HG02973 (cell line): ENCODE results near the gene TNFSF11.
A peak's percentile ranks its signal among the peaks of the same experiment; 100 is the strongest.

Experiments used
- ATAC-seq: cut with Tn5 transposase; IDR thresholded peaks from one replicate; pipeline ENCODE4 v1.9.1; 2021; ENCODE audit warnings: moderate library complexity; ENCODE audit not compliant: unreplicated experiment

TNFSF11 gene

GRCh38 chr13:42574011-42574410 is at the start of gene TNFSF11:
Gene TNFSF11, plus strand, starts transcription at chr13:42574152. Its CDS starts 152 bp downstream, at chr13:42574304.
- peak; percentile 32 for ATAC-seq

GRCh38 chr13:42524487-42525034 is 49.4 kb upstream of the TNFSF11 start:
- ATAC-seq, result peak; percentile 76

- peak; percentile 19 for ATAC-seq
Measured at GRCh38 chr13:42525035-42525504, 48.9 kb upstream of the TNFSF11 start.

GRCh38 chr13:42526276-42526675 is 47.7 kb upstream of the TNFSF11 start:
- no peak for ATAC-seq

GRCh38 chr13:42526804-42527203 is 47.1 kb upstream of the TNFSF11 start:
- ATAC-seq, result no peak

GRCh38 chr13:42532561-42533335 is 41.2 kb upstream of the TNFSF11 start:
- peak; percentile 60 for ATAC-seq

- ATAC-seq, result no peak
Measured at GRCh38 chr13:42533336-42533591, 40.7 kb upstream of the TNFSF11 start.

- no peak for ATAC-seq
Measured at GRCh38 chr13:42534785-42535184, 39.2 kb upstream of the TNFSF11 start.

GRCh38 chr13:42538996-42539395 is 35.0 kb upstream of the TNFSF11 start:
- no peak for ATAC-seq

- ATAC-seq, result no peak
Measured at GRCh38 chr13:42539670-42540069, 34.3 kb upstream of the TNFSF11 start.

- no peak for ATAC-seq
Measured at GRCh38 chr13:42543215-42543797, 30.6 kb upstream of the TNFSF11 start.

GRCh38 chr13:42544246-42544926 is 29.6 kb upstream of the TNFSF11 start:
- no peak for ATAC-seq

GRCh38 chr13:42545842-42546241 is 28.1 kb upstream of the TNFSF11 start:
- no peak for ATAC-seq

GRCh38 chr13:42547612-42548011 is 26.3 kb upstream of the TNFSF11 start:
- no peak for ATAC-seq

- peak; percentile 94 for ATAC-seq
Measured at GRCh38 chr13:42548731-42549551, 25.0 kb upstream of the TNFSF11 start.

- no peak for ATAC-seq
Measured at GRCh38 chr13:42549552-42549936, 24.4 kb upstream of the TNFSF11 start.

- ATAC-seq, result no peak
Measured at GRCh38 chr13:42551611-42552010, 22.3 kb upstream of the TNFSF11 start.

GRCh38 chr13:42553098-42554046 is 20.6 kb upstream of the TNFSF11 start:
- no peak for ATAC-seq

- no peak for ATAC-seq
Measured at GRCh38 chr13:42559057-42559456, 14.9 kb upstream of the TNFSF11 start.
